ENCODE results near the gene PRPF6.
"Not testable (repeated sequence)": the region's sequence is repeated elsewhere in the genome, so short reads cannot be mapped to it uniquely, and the experiment has no call there.

Gene PRPF6

GRCh38 chr20:63974402-63975200 is 6.3 kb upstream of the PRPF6 start:
- no peak for DNase-seq

GRCh38 chr20:63976511-63976910 is 4.4 kb upstream of the PRPF6 start:
- not testable (repeated sequence) for DNase-seq

- no peak for DNase-seq
These were observed 3.8 kb upstream of the PRPF6 start for GRCh38 chr20:63976980-63977738.

GRCh38 chr20:63977739-63978276 is 3.1 kb upstream of the PRPF6 start:
- no peak for DNase-seq

GRCh38 chr20:63978319-63979228 is 2.4 kb upstream of the PRPF6 start:
- DNase-seq, result no peak

GRCh38 chr20:63979229-63979556 is 1.7 kb upstream of the PRPF6 start:
- DNase-seq, result no peak

- DNase-seq, result no peak
These were observed 1.2 kb upstream of the PRPF6 start, which contains the start of gene SAMD10 for GRCh38 chr20:63979557-63980316. Gene SAMD10, minus strand, starts transcription at chr20:63979642. Its CDS starts 175 bp downstream, at chr20:63979467.

GRCh38 chr20:63980317-63980805 is 571 bp upstream of the PRPF6 start:
- DNase-seq, result no peak

GRCh38 chr20:63982937-63983336 is 2.0 kb downstream of the PRPF6 start:
- DNase-seq, result no peak

GRCh38 chr20:64000906-64001305 is 20.0 kb downstream of the PRPF6 start:
- DNase-seq, result no peak

GRCh38 chr20:64001607-64002011 is 20.7 kb downstream of the PRPF6 start:
- no peak for DNase-seq

GRCh38 chr20:64003960-64004725 is 23.2 kb downstream of the PRPF6 start:
- DNase-seq, result no peak

- DNase-seq, result no peak
These were observed 24.5 kb downstream of the PRPF6 start for GRCh38 chr20:64005394-64005793.

GRCh38 chr20:64006490-64006889 is 25.6 kb downstream of the PRPF6 start:
- no peak for DNase-seq

GRCh38 chr20:64006902-64007301 is 26.0 kb downstream of the PRPF6 start:
- DNase-seq, result no peak

GRCh38 chr20:64009811-64010387 is 29.0 kb downstream of the PRPF6 start:
- DNase-seq, result no peak

GRCh38 chr20:64010711-64011237 is 29.8 kb downstream of the PRPF6 start:
- DNase-seq, result no peak

GRCh38 chr20:64011366-64011779 is 30.4 kb downstream of the PRPF6 start:
- no peak for DNase-seq

- DNase-seq, result not testable (repeated sequence)
These were observed 31.6 kb downstream of the PRPF6 start for GRCh38 chr20:64012385-64013154.

GRCh38 chr20:64015635-64016034 is 34.7 kb downstream of the PRPF6 start:
- DNase-seq, result no peak

Data from T1000 (cell line).